ENCODE results near the gene ANO2. TPM values are rescaled to one million over a fixed set of nuclear protein-coding genes. Genes with fewer than 3 reads are reported as not detected.
A peak's percentile ranks its signal among the peaks of the same experiment; 100 is the strongest.

The ANO2 gene
- total RNA-seq, 1 donor from 2014 or later: 20.1 TPM

- intact Hi-C loops (cut with DNase I): loop anchor here (5.0 to 10.0 kb wide), 2 partner anchors 293 to 819 kb away; no protein-coding TSS in a partner anchor
- Histone ChIP-seq H3K36me3 (no peaks in the 10 kb centered on the region), H3K27me3 (no peaks in the 10 kb centered on the region), H3K4me1 (peaks cover 0 to 14% of the 10 kb centered on the region in 2 donors), H3K4me3 (no peak overlapping the region), H3K9me3 (no peaks in the 10 kb centered on the region), H3K27ac (no peak overlapping the region)
- TF ChIP-seq CTCF (IDR thresholded peaks at IDR 0.05): no peak
- DNase-seq (ENCODE audit: low spot score in 2 of 2): no peak
Observed at GRCh38 chr12:5718073-5718472, 227.0 kb downstream of the ANO2 start.

GRCh38 chr12:5716976-5717375 is 228.1 kb downstream of the ANO2 start:
- DNase-seq (ENCODE audit: low spot score in 2 of 2): no peak
- no peaks in the 10 kb centered on the region for H3K9me3 ChIP-seq
- intact Hi-C loops (cut with DNase I): loop anchor here (5.0 to 10.0 kb wide), 2 partner anchors 292 to 820 kb away; no protein-coding TSS in a partner anchor
- H3K4me3 ChIP-seq: no peak overlapping the region
- H3K27ac ChIP-seq: peak overlapping the region; percentile 37 to 57
- H3K4me1 ChIP-seq: peaks cover 0 to 14% of the 10 kb centered on the region in 2 donors
- H3K36me3 ChIP-seq: no peaks in the 10 kb centered on the region
- TF ChIP-seq CTCF (IDR thresholded peaks at IDR 0.05): no peak
- H3K27me3 ChIP-seq: no peaks in the 10 kb centered on the region

GRCh38 chr12:5716201-5716600 is 228.9 kb downstream of the ANO2 start:
- peaks cover 0 to 14% of the 10 kb centered on the region in 2 donors for H3K4me1 ChIP-seq
- H3K4me3 ChIP-seq: no peak overlapping the region
- peak; percentile 14 to 74 for DNase-seq (ENCODE audit: low spot score in 2 of 2)
- no peaks in the 10 kb centered on the region for H3K27me3 ChIP-seq
- TF ChIP-seq CTCF (IDR thresholded peaks at IDR 0.05): no peak
- no peaks in the 10 kb centered on the region for H3K9me3 ChIP-seq
- no peaks in the 10 kb centered on the region for H3K36me3 ChIP-seq
- intact Hi-C loops (cut with DNase I): loop anchor here (5.0 to 10.0 kb wide), 2 partner anchors 291 to 821 kb away; no protein-coding TSS in a partner anchor
- peak overlapping the region; percentile 40 to 57 for H3K27ac ChIP-seq

GRCh38 chr12:5715021-5715420 is 230.0 kb downstream of the ANO2 start:
- H3K27ac ChIP-seq: no peak overlapping the region
- H3K4me1 ChIP-seq: peaks cover 0 to 14% of the 10 kb centered on the region in 2 donors

GRCh38 chr12:5713599-5714081 is 231.4 kb downstream of the ANO2 start:
- TF ChIP-seq CTCF (IDR thresholded peaks at IDR 0.05): no peak
- Histone ChIP-seq H3K9me3 (no peaks in the 10 kb centered on the region), H3K36me3 (no peaks in the 10 kb centered on the region), H3K27ac (peak overlapping the region in 1 of 2 donors; percentile 34), H3K4me1 (peaks cover 0 to 14% of the 10 kb centered on the region in 2 donors), H3K4me3 (no peak overlapping the region), H3K27me3 (no peaks in the 10 kb centered on the region)
- DNase-seq (ENCODE audit: low spot score in 2 of 2): no peak
- intact Hi-C loops (cut with DNase I): loop anchor here (10.0 kb wide), 1 partner anchor 289 kb away; no protein-coding TSS in a partner anchor

More at GRCh38 chr12:5715021-5715420, 230.0 kb downstream of the ANO2 start:
- Histone ChIP-seq H3K36me3 (no peaks in the 10 kb centered on the region), H3K4me3 (no peak overlapping the region), H3K9me3 (no peaks in the 10 kb centered on the region), H3K27me3 (no peaks in the 10 kb centered on the region)
- intact Hi-C loops (cut with DNase I): loop anchor here (5.0 to 10.0 kb wide), 2 partner anchors 290 to 822 kb away; no protein-coding TSS in a partner anchor
- DNase-seq (ENCODE audit: low spot score in 2 of 2): no peak
- TF ChIP-seq CTCF (IDR thresholded peaks at IDR 0.05): no peak

Data from ascending aorta (tissue), 2 donors.